ENCODE results near the gene DCBLD2. TPM values are rescaled to one million over a fixed set of nuclear protein-coding genes. Genes with fewer than 3 reads are reported as not detected.

DCBLD2 gene
- total and polyA plus RNA-seq, 2 of the 4 experiments (the other 2 are of a cell fraction): 121 to 196 TPM

- no peak overlapping the region for H3K4me3 ChIP-seq (ENCODE audit: insufficient read depth, low read depth, low read length)
- H3K4me1 ChIP-seq (ENCODE audit: control insufficient read depth, insufficient read depth, low read length): no peaks in the 10 kb centered on the region
- no peak overlapping the region for H2BK20ac ChIP-seq (ENCODE audit: low read depth, low read length)
- H3K56ac ChIP-seq (ENCODE audit: extremely low read depth, insufficient read depth, low read length): no peak overlapping the region
- 100% methylated on average over 1 of the region's 2 CpGs; no CpG with 5 or more reads in 1 of the 2 experiments for WGBS, 2 experiments (ENCODE audit: extremely low coverage in 2 of 2, insufficient read length in 1 of 2)
- no peak overlapping the region for H2BK15ac ChIP-seq (ENCODE audit: low read depth, low read length)
- BruUV-seq (replicated peaks): no TSS peak
- ChIA-PET CTCF (no interaction called here), POLR2A (ENCODE audit: unreplicated experiment) (no interaction called here)
- dilution Hi-C loops (cut with HindIII; ENCODE audit: low sequenced_read_pairs, unreplicated experiment) (no loop called here), intact Hi-C loops (cut with micrococcal nuclease) (no loop called here), in situ Hi-C loops (cut with MboI; ENCODE audit: low sequenced_read_pairs) (no loop called here)
- no peak overlapping the region for H2AK9ac ChIP-seq (replicated peaks; ENCODE audit: low read depth, low read length, poor library complexity)
- no peaks in the 10 kb centered on the region for H3K79me1 ChIP-seq (ENCODE audit: low read depth in 1 of 2, low read length in 2 of 2)
- 0 out of 2 replicates have a peak, but pooled peaks cover 2% of the 10 kb centered on the region for H3K9me1 ChIP-seq (ENCODE audit: insufficient read depth, low read length)
- H4K8ac ChIP-seq (ENCODE audit: low read depth in 2 of 2, low read length in 2 of 2): no peak overlapping the region
- no peak overlapping the region for H2BK5ac ChIP-seq (ENCODE audit: low read depth, low read length, poor library complexity, severe bottlenecking)
- no peaks in the 10 kb centered on the region for H4K20me1 ChIP-seq (ENCODE audit: insufficient read depth, low read length)
- no peak overlapping the region for H4K5ac ChIP-seq (ENCODE audit: low read depth, low read length)
- H3K23ac ChIP-seq (ENCODE audit: low read depth, low read length): no peak overlapping the region
- no peaks in the 10 kb centered on the region for H3K27me3 ChIP-seq (ENCODE audit: control insufficient read depth, insufficient read depth, low read length)
- TF ChIP-seq MXI1 (IDR thresholded peaks at IDR 0.05; ENCODE audit: borderline replicate concordance, low read depth, low read length) (no peak), RAD21 (IDR thresholded peaks at IDR 0.05; ENCODE audit: low read length) (no peak), ELK1 (IDR thresholded peaks at IDR 0.05; ENCODE audit: borderline replicate concordance, low read depth, low read length) (no peak)
- no peak overlapping the region for H2AFZ ChIP-seq (replicated peaks; ENCODE audit: low read length, poor library complexity)
- no peak overlapping the region for H3K18ac ChIP-seq (ENCODE audit: low read depth, low read length)
- no peak overlapping the region for H2AK5ac ChIP-seq (ENCODE audit: low read depth, low read length)
- no peaks in the 10 kb centered on the region for H3K36me3 ChIP-seq (ENCODE audit: control insufficient read depth, insufficient read depth, low read length)
- H3K9ac ChIP-seq (ENCODE audit: low read depth, low read length): no peak overlapping the region
- H3K14ac ChIP-seq (replicated peaks; ENCODE audit: low read depth, low read length): no peak overlapping the region
- no peak overlapping the region for H3K4ac ChIP-seq (ENCODE audit: low read depth, low read length)
- DNase-seq (no peak), ATAC-seq (ENCODE audit: low read depth) (no peak)
- no peak overlapping the region for H4K91ac ChIP-seq (ENCODE audit: insufficient read depth, low read depth, low read length)
- H3K27ac ChIP-seq (ENCODE audit: insufficient read depth, low read length): no peak overlapping the region
- H2BK120ac ChIP-seq (ENCODE audit: low read depth, low read length): no peak overlapping the region
- no peak overlapping the region for H3K4me2 ChIP-seq (ENCODE audit: low read depth, low read length)
- no peaks in the 10 kb centered on the region for H3K9me3 ChIP-seq (ENCODE audit: control insufficient read depth, insufficient read depth, low read length)
Observed at GRCh38 chr3:98772022-98772421, 129.5 kb downstream of the DCBLD2 start.
